HG03439 (cell line): Measurements from ENCODE around the gene APOL2.
"Not testable (repeated sequence)": the region's sequence is repeated elsewhere in the genome, so short reads cannot be mapped to it uniquely, and the experiment has no call there.

Experiments used
- ATAC-seq: cut with Tn5 transposase; IDR thresholded peaks from one replicate; pipeline ENCODE4 v1.9.1; 2021; ENCODE audit warnings: mild to moderate bottlenecking, moderate library complexity; ENCODE audit not compliant: unreplicated experiment

The APOL2 gene

GRCh38 chr22:36201630-36202319 lies 37.6 kb downstream of the APOL2 start, which contains the start of gene APOL4:
APOL4 (minus strand) TSS chr22:36201809; CDS start chr22:36201734, 75 bp downstream.
- no peak for ATAC-seq

GRCh38 chr22:36201025-36201424 lies 38.3 kb downstream of the APOL2 start:
- ATAC-seq, result not testable (repeated sequence)

- ATAC-seq, result no peak
These were observed 40.3 kb downstream of the APOL2 start for GRCh38 chr22:36199001-36199551.

DNA sequence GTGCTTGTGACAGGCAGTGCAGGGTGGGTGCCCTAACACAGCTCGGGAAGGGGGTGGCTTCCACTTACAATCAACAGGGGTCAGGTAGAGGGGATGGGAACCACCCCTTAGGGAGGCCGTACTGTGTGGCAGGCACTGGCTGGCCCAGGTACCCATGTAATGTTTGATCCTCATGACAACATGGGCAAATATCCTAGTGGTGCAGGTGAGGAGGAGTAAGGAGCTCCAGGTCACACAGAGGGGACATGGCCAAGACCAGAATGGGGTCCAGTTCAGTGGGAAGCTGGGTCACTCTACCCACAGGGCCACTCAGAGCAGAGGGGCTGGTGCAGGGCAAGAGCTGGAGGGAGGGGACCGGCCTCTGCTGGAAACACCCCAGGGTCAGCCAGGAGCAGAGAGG lies 40.8 kb downstream of the APOL2 start:
- no peak for ATAC-seq

DNA sequence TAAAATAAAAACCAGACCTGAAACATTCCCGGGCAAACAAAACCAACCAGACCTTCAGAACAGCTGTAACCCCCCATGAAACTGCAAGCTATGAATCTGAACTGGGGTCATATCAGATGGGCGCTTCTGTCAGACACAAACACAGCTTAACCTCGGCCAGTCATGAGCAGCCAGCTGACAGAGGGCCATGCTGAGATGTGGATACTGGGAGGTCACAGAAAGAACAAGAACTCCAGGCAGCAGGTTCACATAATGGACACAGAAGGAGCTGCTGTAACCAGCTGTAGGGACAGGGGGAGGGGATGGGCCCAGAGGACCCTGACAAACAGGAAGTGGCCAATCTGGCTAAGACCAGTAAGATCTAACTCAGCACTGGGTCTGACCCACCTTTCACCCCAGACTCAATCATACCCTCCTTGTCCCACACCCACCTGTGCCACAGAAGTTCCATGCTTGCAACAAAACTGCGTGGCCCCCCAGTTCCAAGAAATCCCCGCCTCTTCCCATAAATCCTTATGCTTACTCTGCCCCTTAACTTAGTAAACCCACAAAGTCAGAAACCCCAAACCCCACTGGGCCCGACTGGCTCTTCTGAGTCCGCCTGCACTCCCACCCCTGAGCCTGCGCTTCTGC lies 41.7 kb downstream of the APOL2 start:
- ATAC-seq, result no peak

- no peak for ATAC-seq
These were observed 42.3 kb downstream of the APOL2 start for GRCh38 chr22:36197065-36197440.

- no peak for ATAC-seq
These were observed 42.9 kb downstream of the APOL2 start for GRCh38 chr22:36196254-36197064.

DNA sequence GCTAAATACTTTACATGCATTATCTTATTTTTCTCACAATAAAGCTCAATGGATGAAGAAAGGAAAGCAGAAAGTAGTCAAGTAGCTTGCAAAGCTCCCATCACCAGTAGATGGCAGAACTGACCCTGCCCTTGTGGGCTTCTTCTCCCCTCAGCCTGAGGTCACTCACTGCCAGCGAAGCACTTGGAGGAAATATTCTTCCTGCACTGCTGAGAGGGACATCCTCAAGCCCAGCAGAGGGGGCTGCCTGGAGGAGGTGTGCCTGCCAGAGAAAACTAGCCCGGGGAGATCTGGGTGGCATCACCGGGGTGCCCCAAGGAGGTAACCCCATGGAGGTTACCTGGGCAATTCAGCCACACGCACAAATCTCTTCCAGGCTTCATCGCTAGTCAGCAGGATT lies 44.4 kb downstream of the APOL2 start:
- no peak for ATAC-seq

DNA sequence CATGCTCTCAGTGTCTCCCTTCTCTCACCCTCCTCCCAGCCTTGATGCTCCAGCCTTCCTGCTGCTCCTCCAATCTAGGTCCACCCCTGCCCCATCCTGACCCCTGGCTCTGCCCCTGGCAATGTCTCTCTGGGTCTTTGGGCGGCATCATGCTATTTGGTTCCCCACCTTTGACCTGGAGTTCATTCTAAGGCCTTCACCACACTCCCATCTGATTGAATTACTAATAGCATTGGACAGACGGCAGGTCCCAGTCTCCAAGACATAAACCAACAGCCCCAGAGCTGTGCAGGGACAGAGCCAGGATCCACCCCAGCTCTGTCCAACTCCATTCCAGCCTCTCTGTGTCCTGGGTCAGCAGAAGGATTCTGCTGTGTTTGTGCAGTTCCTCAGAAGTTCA lies 44.9 kb downstream of the APOL2 start:
- ATAC-seq, result no peak

DNA sequence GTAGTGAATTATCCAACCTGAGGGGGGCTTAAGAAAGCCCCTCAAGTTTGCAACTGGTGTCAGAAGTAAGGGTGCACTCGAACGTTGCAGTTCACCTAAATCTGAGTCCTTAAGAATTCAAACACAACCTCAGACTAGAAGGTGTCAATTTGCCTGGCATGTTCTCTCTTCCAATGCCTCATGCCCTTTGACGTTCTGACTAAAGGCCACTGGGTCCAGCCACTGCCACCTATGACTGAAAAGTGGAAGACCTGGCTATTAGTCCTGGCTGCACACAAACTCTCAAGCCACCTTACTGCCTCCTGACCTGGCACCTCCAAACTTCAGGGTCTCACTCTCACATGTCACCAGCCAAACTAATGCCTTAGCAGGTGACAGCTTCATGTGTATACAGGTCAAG lies 45.8 kb downstream of the APOL2 start:
- no peak for ATAC-seq

DNA sequence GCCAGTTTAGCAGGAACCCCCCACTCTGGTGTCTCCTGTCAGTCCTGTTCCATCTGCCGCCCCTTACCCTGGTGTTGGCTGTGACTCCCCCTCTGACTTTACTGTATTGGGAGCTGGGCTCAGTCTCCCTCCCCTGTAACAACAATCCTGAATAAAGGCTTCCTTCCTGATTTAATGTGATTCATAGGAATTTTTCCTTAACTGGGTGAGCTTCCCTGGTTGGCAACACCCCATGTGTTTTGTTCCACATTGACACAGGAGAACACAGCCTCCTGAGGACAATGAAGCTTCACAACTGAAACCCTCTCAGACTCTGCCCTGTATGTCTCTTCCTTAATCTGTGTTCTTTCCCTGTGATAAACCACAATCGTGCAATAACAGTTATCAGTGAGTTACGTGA lies 46.2 kb downstream of the APOL2 start:
- ATAC-seq, result no peak

DNA sequence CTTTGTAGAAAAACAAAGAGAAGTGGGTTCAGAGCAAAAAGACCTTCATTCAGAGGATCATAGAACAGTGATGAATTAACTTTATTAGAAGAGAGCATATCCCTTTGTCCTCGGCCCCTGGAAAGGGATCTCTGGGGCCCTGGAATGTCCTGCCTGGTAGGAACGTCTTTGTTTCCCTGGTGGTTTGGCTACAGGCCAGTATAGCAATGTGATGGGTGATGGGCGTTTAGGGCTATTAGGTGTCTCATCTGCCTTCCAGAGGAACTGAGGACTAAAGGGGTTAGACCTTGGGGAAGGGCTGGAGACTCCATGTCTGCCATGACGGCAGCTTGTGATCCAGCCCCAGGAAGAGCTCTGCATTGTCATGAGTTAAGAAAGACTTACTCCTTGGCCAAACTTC lies 46.8 kb downstream of the APOL2 start:
- ATAC-seq, result no peak

- ATAC-seq, result no peak
These were observed 48.1 kb downstream of the APOL2 start for GRCh38 chr22:36191106-36191836.

- not testable (repeated sequence) for ATAC-seq
These were observed 51.5 kb downstream of the APOL2 start for GRCh38 chr22:36187862-36188261.

DNA sequence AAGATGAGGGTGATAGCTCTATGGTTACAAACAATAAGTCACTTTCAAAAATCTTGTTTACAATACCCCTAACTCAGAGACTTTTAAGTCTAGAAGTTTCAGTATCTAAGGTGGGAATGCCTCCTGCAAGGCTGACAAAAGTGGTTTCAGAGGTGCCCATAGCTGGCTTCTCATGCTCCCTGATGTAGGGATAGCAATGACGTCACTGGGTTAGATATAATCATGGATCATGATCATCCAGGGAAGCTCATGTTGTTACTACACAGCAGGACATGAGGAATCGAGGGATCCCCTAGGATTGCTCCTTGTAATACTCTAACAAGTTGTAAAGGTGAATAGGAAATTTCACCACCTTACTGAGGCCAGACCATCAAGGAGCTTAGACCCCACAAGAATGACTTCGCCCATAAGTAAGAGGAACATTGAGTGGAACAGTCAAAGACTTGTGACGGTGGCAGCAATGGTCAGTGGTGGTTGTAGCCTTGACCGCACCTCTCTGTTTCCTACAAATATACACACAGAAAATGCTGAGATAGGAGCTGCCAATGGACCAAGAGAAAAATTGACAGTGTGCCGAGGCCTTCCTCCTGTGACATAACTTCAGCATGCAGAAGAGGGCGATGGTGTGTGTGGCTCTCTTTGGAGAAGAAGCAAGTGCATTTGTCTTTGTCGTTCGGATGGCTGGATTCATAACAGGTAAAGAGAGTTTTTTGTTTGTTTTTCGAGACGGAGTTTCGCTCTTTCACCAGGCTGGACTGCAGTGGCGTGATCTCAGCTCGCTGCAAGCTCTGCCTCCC lies 53.3 kb downstream of the APOL2 start:
- no peak for ATAC-seq

DNA sequence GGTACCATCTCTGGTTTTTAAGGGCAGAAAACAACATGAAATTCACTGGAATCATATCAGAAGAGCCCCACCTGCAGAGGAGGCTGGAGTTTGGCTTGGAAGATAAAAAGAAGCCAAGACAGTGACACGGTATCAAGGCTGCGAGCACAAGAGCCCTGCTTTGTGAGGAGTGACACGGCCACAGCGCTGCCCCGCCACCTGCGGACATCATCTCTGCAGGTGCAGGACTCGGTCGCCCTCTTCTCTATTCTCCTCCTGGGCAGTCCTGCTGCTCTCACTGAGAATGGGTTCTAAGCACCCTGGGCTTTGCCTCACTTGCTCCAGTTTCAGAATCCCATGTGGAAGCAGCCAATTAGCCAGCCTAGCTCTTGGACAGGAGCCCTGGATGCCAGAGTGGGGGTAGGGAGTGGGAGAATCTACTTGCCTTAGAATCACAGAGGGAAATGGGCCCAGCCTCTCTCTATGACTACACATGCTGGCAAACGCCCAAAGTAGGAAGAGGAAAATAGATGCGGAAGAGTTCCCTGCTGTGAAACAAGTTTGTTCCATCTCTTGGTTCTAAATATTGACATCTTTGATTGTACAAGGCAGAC lies 54.8 kb downstream of the APOL2 start:
- no peak for ATAC-seq

DNA sequence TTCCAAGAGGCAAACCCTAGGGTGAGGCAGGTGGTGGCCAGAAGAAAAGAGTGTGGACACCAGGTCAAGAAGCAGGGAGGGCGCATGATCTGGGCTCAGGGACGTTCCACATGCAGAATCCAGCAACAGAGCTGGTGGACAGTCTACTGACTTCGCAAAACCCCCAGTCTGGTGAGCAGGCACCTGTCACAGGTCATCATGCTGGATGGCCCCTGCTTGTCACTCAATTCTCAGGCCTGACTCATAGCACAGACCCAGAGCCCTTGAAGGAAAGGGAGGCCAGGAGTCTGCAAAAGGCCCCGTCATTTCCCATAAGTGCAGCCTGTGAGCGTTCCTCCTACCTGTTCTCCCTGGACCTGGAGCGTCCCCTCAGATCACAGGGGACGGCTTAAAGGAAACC lies 55.9 kb downstream of the APOL2 start:
- no peak for ATAC-seq

GRCh38 chr22:36182857-36183256 lies 56.5 kb downstream of the APOL2 start:
- no peak for ATAC-seq

DNA sequence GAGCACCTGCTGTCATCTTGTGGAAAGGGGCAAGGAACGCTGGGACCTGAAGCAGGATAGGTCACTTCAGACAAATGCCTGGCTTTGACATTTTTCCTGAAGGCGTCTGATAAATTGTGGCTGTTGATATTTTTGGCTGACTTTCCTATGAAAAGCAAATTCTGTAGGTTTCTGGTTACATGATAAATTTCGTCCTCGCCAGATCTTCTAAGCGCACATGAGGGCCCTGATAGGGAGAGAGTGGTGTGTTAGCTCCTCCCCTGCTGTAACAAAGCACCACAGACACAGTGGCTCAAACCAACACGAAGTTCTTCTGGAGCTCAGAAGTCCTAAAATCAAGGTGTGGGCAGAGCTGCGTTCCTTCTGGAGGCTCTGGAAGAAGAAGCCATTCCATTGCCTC lies 57.3 kb downstream of the APOL2 start:
- no peak for ATAC-seq

- ATAC-seq, result no peak
These were observed 58.4 kb downstream of the APOL2 start for GRCh38 chr22:36180928-36181327.
